Measurements from ENCODE around the gene TGFB1.

Gene TGFB1

DNA sequence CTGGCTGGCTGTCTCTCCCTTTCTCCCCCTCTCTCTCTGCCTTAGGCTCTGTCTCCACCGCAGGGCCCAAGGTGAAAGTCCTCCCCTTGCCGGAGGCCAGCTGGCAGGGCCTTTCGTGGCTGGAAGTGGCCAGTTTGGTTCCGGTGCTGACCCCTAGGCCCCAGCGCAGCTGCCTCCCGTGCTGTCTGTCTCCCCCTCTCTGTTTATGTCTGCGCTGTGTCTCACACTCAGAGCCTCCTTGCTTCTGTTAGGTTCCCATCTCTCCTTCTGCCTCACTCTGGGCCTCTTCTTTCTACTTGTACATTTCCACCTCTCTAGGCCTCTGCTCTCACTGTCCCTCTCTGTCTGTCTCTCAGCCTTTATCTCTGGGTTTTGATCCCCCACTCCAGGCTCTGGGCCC, 30.7 kb downstream of the TGFB1 start:
- DNase-seq (ENCODE audit: low spot score): no peak
- no peak for TF ChIP-seq CTCF (IDR thresholded peaks at IDR 0.05; ENCODE audit: extremely low read depth, insufficient read depth, missing control alignments)
- in situ Hi-C loops (cut with MboI; ENCODE audit: low pct_unique_long_range_greater_than_20kb, low sequenced_read_pairs, unreplicated experiment): no loop called here

DNA sequence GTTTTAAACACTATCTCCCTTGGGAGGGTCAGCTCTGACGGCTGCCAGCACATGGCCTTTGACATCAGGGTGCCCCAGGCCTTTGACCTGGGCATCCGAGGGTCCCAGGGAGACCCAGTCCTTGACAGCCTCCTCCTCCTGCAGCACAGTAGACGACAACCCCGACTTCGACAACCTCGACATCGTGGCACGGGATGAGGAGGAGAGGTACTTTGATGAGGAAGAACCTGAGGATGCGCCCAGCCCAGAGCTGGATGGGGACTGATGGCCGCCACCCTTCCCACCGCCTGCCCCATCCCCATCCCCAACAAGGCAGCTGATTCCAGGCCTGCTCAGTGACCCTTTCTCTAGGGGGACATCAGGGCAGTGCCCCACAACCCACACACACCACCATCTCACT, 31.3 kb downstream of the TGFB1 start:
- in situ Hi-C loops (cut with MboI; ENCODE audit: low pct_unique_long_range_greater_than_20kb, low sequenced_read_pairs, unreplicated experiment): no loop called here
- no peak for TF ChIP-seq CTCF (IDR thresholded peaks at IDR 0.05; ENCODE audit: extremely low read depth, insufficient read depth, missing control alignments)
- DNase-seq (ENCODE audit: low spot score): no peak

DNA sequence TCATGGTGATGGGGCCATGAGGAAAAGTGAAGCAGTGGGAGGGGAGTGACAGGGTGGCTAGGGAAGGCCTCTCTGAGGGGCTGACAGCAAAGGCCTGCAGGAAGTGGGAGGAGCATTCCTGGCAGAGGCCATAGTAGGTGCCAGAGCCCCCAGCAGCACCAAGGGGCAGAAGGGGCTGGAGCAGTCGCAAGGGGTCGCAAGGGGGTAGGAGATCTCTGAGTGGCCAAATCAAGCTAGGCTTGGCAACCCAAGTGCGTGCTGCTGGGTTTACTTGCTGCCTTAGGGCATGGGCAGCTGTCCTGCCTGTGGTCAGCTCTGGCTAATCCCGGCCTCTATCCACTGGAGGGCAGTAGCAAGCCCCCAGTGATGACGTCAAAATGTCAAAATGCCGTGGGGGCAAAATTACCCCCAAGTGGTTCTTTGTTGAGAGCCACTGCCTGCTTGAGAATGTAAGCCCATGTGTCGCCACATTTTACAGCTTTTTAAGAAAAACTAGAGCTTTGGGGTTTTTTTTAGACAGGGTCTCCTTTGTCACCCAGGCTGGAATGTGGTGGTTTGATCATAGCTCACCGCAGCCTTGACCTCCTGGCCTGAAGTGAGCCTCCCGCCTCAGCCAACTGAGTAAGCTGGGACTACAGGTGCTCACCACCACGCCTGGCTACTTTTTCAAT, 32.0 kb downstream of the TGFB1 start:
- in situ Hi-C loops (cut with MboI; ENCODE audit: low pct_unique_long_range_greater_than_20kb, low sequenced_read_pairs, unreplicated experiment): no loop called here
- DNase-seq (ENCODE audit: low spot score): peak; percentile 69
- TF ChIP-seq CTCF (IDR thresholded peaks at IDR 0.05; ENCODE audit: extremely low read depth, insufficient read depth, missing control alignments): peak; percentile 57

DNA sequence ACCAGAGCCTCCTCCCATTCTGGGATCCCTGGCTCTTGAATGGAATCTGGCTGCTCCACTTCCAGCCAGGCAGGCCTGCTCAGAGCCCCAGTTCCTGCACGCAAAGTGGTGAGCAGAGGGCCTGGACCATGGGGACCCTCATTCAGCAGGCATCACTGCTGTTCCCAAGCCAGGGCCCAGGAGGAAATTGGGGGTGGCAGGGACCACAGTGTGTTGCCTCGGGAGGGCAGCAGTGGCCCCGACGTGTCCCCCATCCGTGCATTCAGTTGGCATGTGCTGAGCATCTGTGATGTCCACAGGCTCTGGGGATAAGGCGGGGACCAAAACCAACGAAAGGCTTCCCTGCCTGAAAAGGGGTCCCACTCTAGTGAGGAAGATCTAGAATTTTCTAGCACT, 32.5 kb downstream of the TGFB1 start:
- in situ Hi-C loops (cut with MboI; ENCODE audit: low pct_unique_long_range_greater_than_20kb, low sequenced_read_pairs, unreplicated experiment): no loop called here
- no peak for TF ChIP-seq CTCF (IDR thresholded peaks at IDR 0.05; ENCODE audit: extremely low read depth, insufficient read depth, missing control alignments)

DNA sequence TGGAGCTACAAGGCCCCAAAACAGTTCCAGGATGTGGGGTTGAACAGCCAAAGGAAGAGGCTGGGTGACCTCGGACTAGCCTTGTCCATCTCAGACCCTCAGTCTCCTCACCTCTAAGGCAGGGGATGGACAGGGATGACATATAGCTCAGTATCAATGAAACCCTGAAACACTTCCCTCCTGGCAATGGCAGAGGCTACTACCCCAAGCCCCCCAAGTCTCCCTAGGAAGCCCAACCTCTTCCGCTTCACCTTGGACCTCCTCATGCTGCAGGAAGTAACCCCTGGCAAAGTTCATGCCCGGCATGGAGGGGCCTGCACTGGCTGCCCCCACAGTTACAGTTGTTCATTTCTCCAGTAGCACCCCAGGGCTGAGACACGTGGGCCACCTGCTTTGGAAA, 33.2 kb downstream of the TGFB1 start:
- no peak for TF ChIP-seq CTCF (IDR thresholded peaks at IDR 0.05; ENCODE audit: extremely low read depth, insufficient read depth, missing control alignments)
- in situ Hi-C loops (cut with MboI; ENCODE audit: low pct_unique_long_range_greater_than_20kb, low sequenced_read_pairs, unreplicated experiment): no loop called here
- no peak for DNase-seq (ENCODE audit: low spot score)

More for the DNA sequence above, 32.5 kb downstream of the TGFB1 start:
- no peak for DNase-seq (ENCODE audit: low spot score)

- TF ChIP-seq CTCF (IDR thresholded peaks at IDR 0.05; ENCODE audit: extremely low read depth, insufficient read depth, missing control alignments): no peak
- DNase-seq (ENCODE audit: low spot score): no peak
- in situ Hi-C loops (cut with MboI; ENCODE audit: low pct_unique_long_range_greater_than_20kb, low sequenced_read_pairs, unreplicated experiment): no loop called here
Measured at GRCh38 chr19:41320185-41320518, 33.6 kb downstream of the TGFB1 start.
